ENCODE results near the gene DALRD3. TPM values are rescaled to one million over a fixed set of nuclear protein-coding genes. Genes with fewer than 3 reads are reported as not detected.
A peak's percentile ranks its signal among the peaks of the same experiment; 100 is the strongest.

The DALRD3 gene
- total and polyA plus RNA-seq, 2 experiments from 2014 or later, result 31.0 to 57.7 TPM

DNA sequence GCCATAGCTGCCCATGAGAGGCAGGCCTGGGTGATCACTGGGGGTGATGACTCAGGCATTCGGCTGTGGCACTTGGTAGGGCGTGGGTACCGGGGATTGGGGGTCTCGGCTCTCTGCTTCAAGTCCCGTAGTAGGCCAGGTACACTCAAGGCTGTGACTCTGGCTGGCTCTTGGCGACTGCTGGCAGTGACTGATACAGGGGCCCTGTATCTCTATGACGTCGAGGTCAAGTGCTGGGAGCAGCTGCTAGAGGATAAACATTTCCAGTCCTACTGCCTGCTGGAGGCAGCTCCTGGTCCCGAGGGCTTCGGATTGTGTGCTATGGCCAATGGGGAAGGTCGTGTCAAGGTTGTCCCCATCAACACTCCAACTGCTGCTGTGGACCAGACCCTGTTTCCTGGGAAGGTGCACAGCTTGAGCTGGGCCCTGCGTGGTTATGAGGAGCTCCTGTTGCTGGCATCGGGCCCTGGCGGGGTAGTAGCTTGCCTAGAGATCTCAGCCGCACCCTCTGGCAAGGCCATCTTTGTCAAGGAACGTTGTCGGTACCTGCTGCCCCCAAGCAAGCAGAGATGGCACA, 5.9 kb downstream of the DALRD3 start (continued):
- TF ChIP-seq, protein P1, sequence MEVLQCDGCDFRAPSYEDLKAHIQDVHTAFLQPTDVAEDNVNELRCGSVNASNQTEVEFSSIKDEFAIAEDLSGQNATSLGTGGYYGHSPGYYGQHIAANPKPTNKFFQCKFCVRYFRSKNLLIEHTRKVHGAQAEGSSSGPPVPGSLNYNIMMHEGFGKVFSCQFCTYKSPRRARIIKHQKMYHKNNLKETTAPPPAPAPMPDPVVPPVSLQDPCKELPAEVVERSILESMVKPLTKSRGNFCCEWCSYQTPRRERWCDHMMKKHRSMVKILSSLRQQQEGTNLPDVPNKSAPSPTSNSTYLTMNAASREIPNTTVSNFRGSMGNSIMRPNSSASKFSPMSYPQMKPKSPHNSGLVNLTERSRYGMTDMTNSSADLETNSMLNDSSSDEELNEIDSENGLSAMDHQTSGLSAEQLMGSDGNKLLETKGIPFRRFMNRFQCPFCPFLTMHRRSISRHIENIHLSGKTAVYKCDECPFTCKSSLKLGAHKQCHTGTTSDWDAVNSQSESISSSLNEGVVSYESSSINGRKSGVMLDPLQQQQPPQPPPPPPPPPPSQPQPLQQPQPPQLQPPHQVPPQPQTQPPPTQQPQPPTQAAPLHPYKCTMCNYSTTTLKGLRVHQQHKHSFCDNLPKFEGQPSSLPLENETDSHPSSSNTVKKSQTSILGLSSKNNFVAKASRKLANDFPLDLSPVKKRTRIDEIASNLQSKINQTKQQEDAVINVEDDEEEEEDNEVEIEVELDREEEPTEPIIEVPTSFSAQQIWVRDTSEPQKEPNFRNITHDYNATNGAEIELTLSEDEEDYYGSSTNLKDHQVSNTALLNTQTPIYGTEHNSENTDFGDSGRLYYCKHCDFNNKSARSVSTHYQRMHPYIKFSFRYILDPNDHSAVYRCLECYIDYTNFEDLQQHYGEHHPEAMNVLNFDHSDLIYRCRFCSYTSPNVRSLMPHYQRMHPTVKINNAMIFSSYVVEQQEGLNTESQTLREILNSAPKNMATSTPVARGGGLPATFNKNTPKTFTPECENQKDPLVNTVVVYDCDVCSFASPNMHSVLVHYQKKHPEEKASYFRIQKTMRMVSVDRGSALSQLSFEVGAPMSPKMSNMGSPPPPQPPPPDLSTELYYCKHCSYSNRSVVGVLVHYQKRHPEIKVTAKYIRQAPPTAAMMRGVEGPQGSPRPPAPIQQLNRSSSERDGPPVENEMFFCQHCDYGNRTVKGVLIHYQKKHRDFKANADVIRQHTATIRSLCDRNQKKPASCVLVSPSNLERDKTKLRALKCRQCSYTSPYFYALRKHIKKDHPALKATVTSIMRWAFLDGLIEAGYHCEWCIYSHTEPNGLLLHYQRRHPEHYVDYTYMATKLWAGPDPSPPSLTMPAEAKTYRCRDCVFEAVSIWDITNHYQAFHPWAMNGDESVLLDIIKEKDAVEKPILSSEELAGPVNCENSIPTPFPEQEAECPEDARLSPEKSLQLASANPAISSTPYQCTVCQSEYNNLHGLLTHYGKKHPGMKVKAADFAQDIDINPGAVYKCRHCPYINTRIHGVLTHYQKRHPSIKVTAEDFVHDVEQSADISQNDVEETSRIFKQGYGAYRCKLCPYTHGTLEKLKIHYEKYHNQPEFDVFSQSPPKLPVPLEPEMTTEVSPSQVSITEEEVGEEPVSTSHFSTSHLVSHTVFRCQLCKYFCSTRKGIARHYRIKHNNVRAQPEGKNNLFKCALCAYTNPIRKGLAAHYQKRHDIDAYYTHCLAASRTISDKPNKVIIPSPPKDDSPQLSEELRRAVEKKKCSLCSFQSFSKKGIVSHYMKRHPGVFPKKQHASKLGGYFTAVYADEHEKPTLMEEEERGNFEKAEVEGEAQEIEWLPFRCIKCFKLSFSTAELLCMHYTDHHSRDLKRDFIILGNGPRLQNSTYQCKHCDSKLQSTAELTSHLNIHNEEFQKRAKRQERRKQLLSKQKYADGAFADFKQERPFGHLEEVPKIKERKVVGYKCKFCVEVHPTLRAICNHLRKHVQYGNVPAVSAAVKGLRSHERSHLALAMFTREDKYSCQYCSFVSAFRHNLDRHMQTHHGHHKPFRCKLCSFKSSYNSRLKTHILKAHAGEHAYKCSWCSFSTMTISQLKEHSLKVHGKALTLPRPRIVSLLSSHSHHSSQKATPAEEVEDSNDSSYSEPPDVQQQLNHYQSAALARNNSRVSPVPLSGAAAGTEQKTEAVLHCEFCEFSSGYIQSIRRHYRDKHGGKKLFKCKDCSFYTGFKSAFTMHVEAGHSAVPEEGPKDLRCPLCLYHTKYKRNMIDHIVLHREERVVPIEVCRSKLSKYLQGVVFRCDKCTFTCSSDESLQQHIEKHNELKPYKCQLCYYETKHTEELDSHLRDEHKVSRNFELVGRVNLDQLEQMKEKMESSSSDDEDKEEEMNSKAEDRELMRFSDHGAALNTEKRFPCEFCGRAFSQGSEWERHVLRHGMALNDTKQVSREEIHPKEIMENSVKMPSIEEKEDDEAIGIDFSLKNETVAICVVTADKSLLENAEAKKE (CRISPR knock-in tag; IDR thresholded peaks at IDR 0.05), result no peak
- TF ChIP-seq ZNF331 (CRISPR knock-in tag; IDR thresholded peaks at IDR 0.05; ENCODE audit: low read depth), result no peak
- no peak for TF ChIP-seq EZH2phosphoT487 (IDR thresholded peaks at IDR 0.05; ENCODE audit: unreplicated experiment)
- no peak for TF ChIP-seq POLR2AphosphoS5 (IDR thresholded peaks at IDR 0.05; ENCODE audit: low read depth)
- TF ChIP-seq EZH2 (IDR thresholded peaks at IDR 0.05; ENCODE audit: low read depth, unreplicated experiment), result no peak

DNA sequence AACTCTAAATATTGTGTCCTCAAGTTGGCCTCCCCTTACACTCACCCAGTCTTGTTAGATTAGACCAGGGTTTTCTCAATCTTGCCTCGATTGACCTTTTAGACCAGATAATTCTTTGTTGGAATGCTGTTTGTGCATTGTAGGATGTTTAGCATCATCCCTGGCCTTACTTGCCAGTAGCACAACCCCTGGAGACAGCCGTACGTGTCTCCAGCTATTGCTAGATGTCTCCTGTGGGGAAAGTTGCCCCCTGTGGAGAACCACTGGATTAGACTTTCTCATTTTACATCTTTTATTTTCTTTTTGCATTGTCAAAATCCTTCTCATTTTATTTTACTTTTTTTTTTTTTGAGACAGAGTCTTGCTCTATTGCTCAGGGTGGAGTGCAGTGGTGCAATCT, 9.0 kb downstream of the DALRD3 start:
- peaks cover 3% of the 10 kb centered on the region; the same call in 2 of the 3 replicates for H3K9me3 Mint-ChIP-seq
- Histone ChIP-seq H3K27ac (ENCODE audit: low read depth) (no peak overlapping the region), H3K36me3 (ENCODE audit: insufficient read depth) (peaks cover 8% of the 10 kb centered on the region; the same call in 1 of the 2 replicates), H3K4me1 (ENCODE audit: insufficient read depth) (peaks cover 9% of the 10 kb centered on the region), H3K4me3 (no peak overlapping the region), H3F3A (replicated peaks; ENCODE audit: low read depth) (0 out of 2 replicates have a peak, but pooled peaks cover 11% of the 10 kb centered on the region), H2AFZ (no peak overlapping the region), H3K4me2 (no peak overlapping the region), H3K27me3 (ENCODE audit: insufficient read depth) (no peaks in the 10 kb centered on the region), H4K20me1 (replicated peaks; ENCODE audit: insufficient read depth) (peaks cover 34% of the 10 kb centered on the region), H3K9me2 (ENCODE audit: insufficient read depth) (no peaks in the 10 kb centered on the region), H3K79me2 (replicated peaks; ENCODE audit: insufficient read depth) (peaks cover 55% of the 10 kb centered on the region)
- H3K4me1 Mint-ChIP-seq, result peaks cover 19% of the 10 kb centered on the region
- H3K4me3 Mint-ChIP-seq, result peak overlapping the region; percentile 98; the same call in 2 of the 3 replicates
- DNase-seq (ENCODE audit: low spot score) (no peak), ATAC-seq (no peak)
- peaks cover 40% of the 10 kb centered on the region for H3K36me3 Mint-ChIP-seq (ENCODE audit: low read depth)
- no peak overlapping the region for H3K27ac Mint-ChIP-seq
- H3K27me3 Mint-ChIP-seq (ENCODE audit: insufficient read depth, low read depth, poor library complexity), result peaks cover 16% of the 10 kb centered on the region
- no peak for TF ChIP-seq EZH2 (IDR thresholded peaks at IDR 0.05; ENCODE audit: low read depth, unreplicated experiment)
- no peak for TF ChIP-seq EZH2phosphoT487 (IDR thresholded peaks at IDR 0.05; ENCODE audit: unreplicated experiment)
- TF ChIP-seq, protein P2, sequence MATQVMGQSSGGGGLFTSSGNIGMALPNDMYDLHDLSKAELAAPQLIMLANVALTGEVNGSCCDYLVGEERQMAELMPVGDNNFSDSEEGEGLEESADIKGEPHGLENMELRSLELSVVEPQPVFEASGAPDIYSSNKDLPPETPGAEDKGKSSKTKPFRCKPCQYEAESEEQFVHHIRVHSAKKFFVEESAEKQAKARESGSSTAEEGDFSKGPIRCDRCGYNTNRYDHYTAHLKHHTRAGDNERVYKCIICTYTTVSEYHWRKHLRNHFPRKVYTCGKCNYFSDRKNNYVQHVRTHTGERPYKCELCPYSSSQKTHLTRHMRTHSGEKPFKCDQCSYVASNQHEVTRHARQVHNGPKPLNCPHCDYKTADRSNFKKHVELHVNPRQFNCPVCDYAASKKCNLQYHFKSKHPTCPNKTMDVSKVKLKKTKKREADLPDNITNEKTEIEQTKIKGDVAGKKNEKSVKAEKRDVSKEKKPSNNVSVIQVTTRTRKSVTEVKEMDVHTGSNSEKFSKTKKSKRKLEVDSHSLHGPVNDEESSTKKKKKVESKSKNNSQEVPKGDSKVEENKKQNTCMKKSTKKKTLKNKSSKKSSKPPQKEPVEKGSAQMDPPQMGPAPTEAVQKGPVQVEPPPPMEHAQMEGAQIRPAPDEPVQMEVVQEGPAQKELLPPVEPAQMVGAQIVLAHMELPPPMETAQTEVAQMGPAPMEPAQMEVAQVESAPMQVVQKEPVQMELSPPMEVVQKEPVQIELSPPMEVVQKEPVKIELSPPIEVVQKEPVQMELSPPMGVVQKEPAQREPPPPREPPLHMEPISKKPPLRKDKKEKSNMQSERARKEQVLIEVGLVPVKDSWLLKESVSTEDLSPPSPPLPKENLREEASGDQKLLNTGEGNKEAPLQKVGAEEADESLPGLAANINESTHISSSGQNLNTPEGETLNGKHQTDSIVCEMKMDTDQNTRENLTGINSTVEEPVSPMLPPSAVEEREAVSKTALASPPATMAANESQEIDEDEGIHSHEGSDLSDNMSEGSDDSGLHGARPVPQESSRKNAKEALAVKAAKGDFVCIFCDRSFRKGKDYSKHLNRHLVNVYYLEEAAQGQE (IDR thresholded peaks at IDR 0.05; ENCODE audit: unreplicated experiment), result no peak

Data from GM23338 (cell line).